ENCODE results near the gene SHROOM1. TPM values are rescaled to one million over a fixed set of nuclear protein-coding genes. Genes with fewer than 3 reads are reported as not detected.
A peak's percentile ranks its signal among the peaks of the same experiment; 100 is the strongest.

The SHROOM1 gene
- total and polyA plus RNA-seq, 9 of the 15 experiments (the other 6 are each of a cell fraction or from before 2014, with no cell fraction given): 0.44 to 26.5 (median 11.9) TPM

GRCh38 chr5:132788508-132788907 is 41.9 kb downstream of the SHROOM1 start:
- intact Hi-C loops (cut with micrococcal nuclease) (no loop called here), in situ Hi-C loops (cut with MboI) (loop anchor here (10.0 kb wide), 1 partner anchor 1826 kb away; no protein-coding TSS in a partner anchor)
- no peaks in the 10 kb centered on the region for H4K20me1 ChIP-seq (replicated peaks; ENCODE audit: control insufficient read depth, insufficient read depth, low read length)
- POLR2A ChIA-PET: interaction anchor here (1.0 to 1.3 kb wide), 3 partner anchors 10 to 15 kb away, joined by 3 to 10 read pairs (median 4); partner anchors contain the start of gene SEPTIN8
- peak overlapping the region; percentile 17 to 82; a peak in 2 of 4 replicates for H3K9ac ChIP-seq (ENCODE audit: insufficient read depth in 1 of 2, low read depth in 2 of 2, low read length in 2 of 2)
- WGBS (ENCODE audit: insufficient coverage, low coverage, missing lambda C conversion rate): 0% methylated on average over 1 of the region's 1 CpG
- H3K4me3 ChIP-seq: no peak overlapping the region
- no TSS peak for BruUV-seq (replicated peaks)
- peak overlapping the region; percentile 51 for H3K4me2 ChIP-seq (ENCODE audit: insufficient read depth, low read length)
- ATAC-seq (peak; percentile 78), FAIRE-seq (peak; percentile 79), DNase-seq (ENCODE audit: extremely low read depth in 1 of 4, low spot score in 3 of 4) (peak in 3 of 4 experiments; percentile 43 to 88 (median 78))
- H3K27ac ChIP-seq (ENCODE audit: extremely low read depth, low read depth, low read length): peak overlapping the region; percentile 58
- peak overlapping the region; percentile 44 for H2AFZ ChIP-seq (ENCODE audit: low read depth, low read length)
- H3K36me3 ChIP-seq (ENCODE audit: control insufficient read depth, insufficient read depth, low read length): no peaks in the 10 kb centered on the region
- H3K9me1 ChIP-seq (ENCODE audit: control insufficient read depth, insufficient read depth, low read length): no peaks in the 10 kb centered on the region
- CTCF ChIA-PET (ENCODE audit: low intra/inter-chr PET ratio): no interaction called here
- H3K4me1 ChIP-seq (replicated peaks in 1 of 2; ENCODE audit: control insufficient read depth in 2 of 2, insufficient read depth in 2 of 2, low read length in 2 of 2): peaks cover 38 to 60% of the 10 kb centered on the region in 2 experiments
- no peaks in the 10 kb centered on the region for H3K9me3 ChIP-seq (replicated peaks; ENCODE audit: control insufficient read depth, insufficient read depth, low read depth, low read length)
- no peaks in the 10 kb centered on the region for H3K79me2 ChIP-seq (ENCODE audit: control insufficient read depth, insufficient read depth, low read length)
- no peaks in the 10 kb centered on the region for H3K27me3 ChIP-seq (ENCODE audit: control insufficient read depth in 2 of 2, insufficient read depth in 2 of 2, low read length in 2 of 2)
- TF ChIP-seq SOX6 (IDR thresholded peaks at IDR 0.05) (peak; percentile 74), SMARCA4 (IDR thresholded peaks at IDR 0.05) (peak; percentile 78), TRIM24 (IDR thresholded peaks at IDR 0.05) (0 out of 4 replicates have a peak, but pooled peaks of 1 of the 2 experiments have one; percentile 8), ZFX (CRISPR knock-in tag; IDR thresholded peaks at IDR 0.05) (peak; percentile 70), SMAD4 (CRISPR knock-in tag; conservative IDR thresholded peaks at IDR 0.05) (peak; percentile 76), TFAP4 (CRISPR knock-in tag; IDR thresholded peaks at IDR 0.05; ENCODE audit: borderline replicate concordance) (no peak), ZNF280A (IDR thresholded peaks at IDR 0.05; ENCODE audit: low read depth, partially characterized antibody) (no peak), NR2C1 (IDR thresholded peaks at IDR 0.05) (peak; percentile 26; the same call in 1 of the 2 replicates), NR2C1 (tag; IDR thresholded peaks at IDR 0.05) (peak; percentile 16; the same call in 1 of the 2 replicates), TCF3 (CRISPR knock-in tag; IDR thresholded peaks at IDR 0.05) (peak; percentile 68; the same call in 1 of the 2 replicates), IRF1 (CRISPR knock-in tag; IDR thresholded peaks at IDR 0.05; ENCODE audit: borderline replicate concordance) (no peak), NR2C2 (CRISPR knock-in tag; IDR thresholded peaks at IDR 0.05) (no peak), NR2C2 (tag; IDR thresholded peaks at IDR 0.05) (peak; percentile 84), EP300 (IDR thresholded peaks at IDR 0.05; ENCODE audit: low read length) (peak; percentile 81), USF2 (CRISPR knock-in tag; IDR thresholded peaks at IDR 0.05) (no peak), EHMT2 (IDR thresholded peaks at IDR 0.05) (no peak)

All from K562 (cell line).